ENCODE results near the gene JAKMIP2. TPM values are rescaled to one million over a fixed set of nuclear protein-coding genes. Genes with fewer than 3 reads are reported as not detected.
"Not testable (repeated sequence)": the region's sequence is repeated elsewhere in the genome, so short reads cannot be mapped to it uniquely, and the experiment has no call there.

The JAKMIP2 gene
- total RNA-seq (0.38 TPM), polyA plus RNA-seq (ENCODE audit: insufficient read depth, low read depth, low replicate concordance) (0.71 TPM)
- long read RNA-seq, donor 1: 0 reads
- long read RNA-seq, donor 2: 0 reads
- long read RNA-seq, donor 3: 0 reads
- long read RNA-seq, donor 4, full-length matches to known transcripts: 1 of 1 reads
- long read RNA-seq, donor 4, partial matches to known transcripts: 0 of 1 reads
- long read RNA-seq, donor 4, other reads (novel, unspliced or antisense): 0 of 1 reads
- long read RNA-seq, donor 5: 0 reads
- long read RNA-seq, donor 6: 0 reads
- long read RNA-seq, donor 7: 0 reads
- long read RNA-seq, donor 8: 0 reads
- long read RNA-seq, donor 9: 0 reads
- long read RNA-seq, donor 10: 0 reads

- no peaks in the 10 kb centered on the region for H3K9me3 ChIP-seq (ENCODE audit: control insufficient read depth in 2 of 3, insufficient read depth in 1 of 3, low read length in 3 of 3)
- intact Hi-C loops (cut with DNase I): no loop called here
- H3K36me3 ChIP-seq (ENCODE audit: control insufficient read depth in 2 of 3, insufficient read depth in 3 of 3, low read length in 3 of 3): no peaks in the 10 kb centered on the region
- no peak within 1 kb of the TSS for H3K27ac ChIP-seq (ENCODE audit: low read depth in 2 of 2, low read length in 2 of 2)
- H3K4me1 ChIP-seq (ENCODE audit: control insufficient read depth in 2 of 3, insufficient read depth in 2 of 3, low read depth in 1 of 3, low read length in 3 of 3): no peaks in the 10 kb centered on the region
- TF ChIP-seq CTCF (IDR thresholded peaks at IDR 0.05; ENCODE audit: borderline replicate concordance, extremely low read depth, insufficient read depth): no peak
- DNase-seq: peak; percentile 86 to 97 (median 95)
- H3K27me3 ChIP-seq (ENCODE audit: control insufficient read depth, insufficient read depth, low read length): no peaks in the 10 kb centered on the region
- no peak for FAIRE-seq
- H3K4me3 ChIP-seq (ENCODE audit: low read length in 3 of 3): peak within 1 kb of the TSS in 1 of 3 donors; percentile 54
- peak within 1 kb of the TSS in 1 of 3 donors; percentile 61 for H3K9ac ChIP-seq (ENCODE audit: low read length in 3 of 3)
These were observed at the start of gene JAKMIP2 for GRCh38 chr5:147782110-147783028. Gene JAKMIP2, minus strand, starts transcription at chr5:147782728. Its CDS starts 110,922 bp downstream, at chr5:147671806.

- no peaks in the 10 kb centered on the region for H3K4me1 ChIP-seq (ENCODE audit: control insufficient read depth in 2 of 3, insufficient read depth in 2 of 3, low read depth in 1 of 3, low read length in 3 of 3)
- DNase-seq (no peak), FAIRE-seq (no peak)
- no peak within 1 kb of the TSS for H3K9ac ChIP-seq (ENCODE audit: low read length in 3 of 3)
- no peak within 1 kb of the TSS for H3K27ac ChIP-seq (ENCODE audit: low read depth in 2 of 2, low read length in 2 of 2)
- H3K27me3 ChIP-seq (ENCODE audit: control insufficient read depth, insufficient read depth, low read length): no peaks in the 10 kb centered on the region
- no peak for TF ChIP-seq CTCF (IDR thresholded peaks at IDR 0.05; ENCODE audit: borderline replicate concordance, extremely low read depth, insufficient read depth)
- intact Hi-C loops (cut with DNase I): no loop called here
- H3K4me3 ChIP-seq (ENCODE audit: low read length in 3 of 3): no peak within 1 kb of the TSS
- H3K9me3 ChIP-seq (ENCODE audit: control insufficient read depth in 2 of 3, insufficient read depth in 1 of 3, low read length in 3 of 3): no peaks in the 10 kb centered on the region
- no peaks in the 10 kb centered on the region for H3K36me3 ChIP-seq (ENCODE audit: control insufficient read depth in 2 of 3, insufficient read depth in 3 of 3, low read length in 3 of 3)
These were observed 48.9 kb upstream of the JAKMIP2 start, which contains the start of gene SPINK1 for GRCh38 chr5:147831465-147831864. Gene SPINK1, minus strand, starts transcription at chr5:147831671. Its CDS starts 94 bp downstream, at chr5:147831577.

GRCh38 chr5:147830035-147830434, 47.5 kb upstream of the JAKMIP2 start:
- Histone ChIP-seq H3K9me3 (ENCODE audit: control insufficient read depth in 2 of 3, insufficient read depth in 1 of 3, low read length in 3 of 3) (no peaks in the 10 kb centered on the region), H3K27ac (ENCODE audit: low read depth in 2 of 2, low read length in 2 of 2) (no peak overlapping the region), H3K4me1 (ENCODE audit: control insufficient read depth in 2 of 3, insufficient read depth in 2 of 3, low read depth in 1 of 3, low read length in 3 of 3) (no peaks in the 10 kb centered on the region), H3K36me3 (ENCODE audit: control insufficient read depth in 2 of 3, insufficient read depth in 3 of 3, low read length in 3 of 3) (no peaks in the 10 kb centered on the region), H3K4me3 (ENCODE audit: low read length in 3 of 3) (no peak overlapping the region), H3K9ac (ENCODE audit: low read length in 3 of 3) (no peak overlapping the region), H3K27me3 (ENCODE audit: control insufficient read depth, insufficient read depth, low read length) (no peaks in the 10 kb centered on the region)
- intact Hi-C loops (cut with DNase I): no loop called here
- FAIRE-seq (no peak), DNase-seq (no peak)
- TF ChIP-seq CTCF (IDR thresholded peaks at IDR 0.05; ENCODE audit: borderline replicate concordance, extremely low read depth, insufficient read depth): no peak

- intact Hi-C loops (cut with DNase I); H3K4me1 ChIP-seq (ENCODE audit: control insufficient read depth in 2 of 3, insufficient read depth in 2 of 3, low read depth in 1 of 3, low read length in 3 of 3); H3K27ac ChIP-seq (ENCODE audit: low read depth in 2 of 2, low read length in 2 of 2); H3K4me3 ChIP-seq (ENCODE audit: low read length in 3 of 3); H3K9me3 ChIP-seq (ENCODE audit: control insufficient read depth in 2 of 3, insufficient read depth in 1 of 3, low read length in 3 of 3); DNase-seq; H3K36me3 ChIP-seq (ENCODE audit: control insufficient read depth in 2 of 3, insufficient read depth in 3 of 3, low read length in 3 of 3); FAIRE-seq; H3K27me3 ChIP-seq (ENCODE audit: control insufficient read depth, insufficient read depth, low read length); H3K9ac ChIP-seq (ENCODE audit: low read length in 3 of 3): not testable (repeated sequence)
These were observed 44.5 kb upstream of the JAKMIP2 start for GRCh38 chr5:147827017-147827416.

Data from kidney (tissue), 22 donors.